CD4-positive, alpha-beta memory T cell (primary cell): Measurements from ENCODE around the gene PBRM1. TPM values are rescaled to one million over a fixed set of nuclear protein-coding genes. Genes with fewer than 3 reads are reported as not detected.
A peak's percentile ranks its signal among the peaks of the same experiment; 100 is the strongest.
"Not testable (repeated sequence)": the region's sequence is repeated elsewhere in the genome, so short reads cannot be mapped to it uniquely, and the experiment has no call there.

Experiments
- CTCF ChIA-PET: fragments of 350-600 bp; sonication (Branson Sonifier 250); formaldehyde crosslinking; loops from one replicate; lab custom pipeline; 2021; ENCODE audit warnings: inconsistent platforms; ENCODE audit not compliant: partially characterized antibody; lab: Charles Lee
- POLR2A ChIA-PET: fragments of 350-600 bp; sonication (Branson Sonifier 250); formaldehyde crosslinking; loops from one replicate; lab custom pipeline; 2021; ENCODE audit not compliant: partially characterized antibody; lab: Charles Lee
- DNase-seq, 5 donors: peaks; one replicate each; pipeline versions ENCODE4 v3.0.0 to v3.0.0-alpha.2; 2020 to 2022; ENCODE audit warnings: mixed read lengths in 1 of 5
- H3K27ac ChIP-seq: one replicate; pipeline ENCODE4 v1.7.0; 2013; ENCODE audit warnings: low read depth, low read length
- H3K27me3 ChIP-seq: 2 replicates; pipeline ENCODE4 v1.7.0; 2013; ENCODE audit warnings: mild to moderate bottlenecking, low read length, moderate library complexity; ENCODE audit not compliant: insufficient read depth
- H3K36me3 ChIP-seq: 2 replicates; pipeline ENCODE4 v1.7.0; 2013; ENCODE audit warnings: mild to moderate bottlenecking, low read length, moderate library complexity; ENCODE audit not compliant: insufficient read depth
- H3K4me1 ChIP-seq: 2 replicates; pipeline ENCODE4 v1.7.0; 2013; ENCODE audit warnings: mild to moderate bottlenecking, low read length, moderate library complexity; ENCODE audit not compliant: insufficient read depth
- H3K4me3 ChIP-seq, 2 donors: one replicate each; pipeline ENCODE4 v1.7.0; 2013; ENCODE audit warnings: low read length in 2 of 2, mild to moderate bottlenecking in 1 of 2
- H3K9me3 ChIP-seq, 2 donors: one replicate each; pipeline ENCODE4 v1.7.0; 2013; ENCODE audit warnings: low read length in 2 of 2, control low read depth in 1 of 2; ENCODE audit not compliant: control insufficient read depth in 1 of 2
- H3K27ac Mint-ChIP-seq, 7 donors: one replicate each; pipeline ENCODE4 v1.8.0; 2020 to 2021; ENCODE audit warnings: mixed read lengths in 7 of 7, mild to moderate bottlenecking in 6 of 7, inconsistent platforms in 3 of 7, moderate library complexity in 3 of 7
- H3K27me3 Mint-ChIP-seq, 2 donors: one replicate each; pipeline ENCODE4 v1.8.0; 2020 to 2021; ENCODE audit warnings: mixed read lengths in 2 of 2
- H3K36me3 Mint-ChIP-seq, 2 donors: one replicate each; pipeline ENCODE4 v1.8.0; 2020 to 2021; ENCODE audit warnings: mixed read lengths in 2 of 2, inconsistent platforms in 1 of 2, mild to moderate bottlenecking in 1 of 2
- H3K4me1 Mint-ChIP-seq, 4 donors: one replicate each; pipeline ENCODE4 v1.8.0; 2020 to 2021; ENCODE audit warnings: mixed read lengths in 4 of 4, mild to moderate bottlenecking in 1 of 4
- H3K4me3 Mint-ChIP-seq, 8 donors: one replicate each; pipeline ENCODE4 v1.8.0; 2020 to 2021; ENCODE audit warnings: mixed read lengths in 8 of 8, mild to moderate bottlenecking in 7 of 8, moderate library complexity in 6 of 8, inconsistent platforms in 3 of 8
- H3K9me3 Mint-ChIP-seq, 8 donors: one replicate each; pipeline ENCODE4 v1.8.0; 2020 to 2021; ENCODE audit warnings: mixed read lengths in 8 of 8, mild to moderate bottlenecking in 5 of 8, inconsistent platforms in 3 of 8, moderate library complexity in 1 of 8
- intact Hi-C: fragments of 100-400 bp; cut with micrococcal nuclease; formaldehyde crosslinking; loops from one replicate; pipeline ENCODE4 v1.15.1; 2023
- polyA plus RNA-seq, 2 donors: library from polyadenylated mRNA; unstranded; fragments of 300-500 nt; fragmentation: Illumina TruSeq; gene quantifications; one replicate each; pipeline ENCODE4 v1.2.3, GENCODE V29; 2021
- total RNA-seq, 2 experiments: library from RNA; stranded (reverse); gene quantifications; one replicate each; pipeline ENCODE4 v1.2.3, GENCODE V29; 2021

Gene PBRM1
- total and polyA plus RNA-seq, 4 experiments from 2014 or later: 67.9 to 91.6 (median 76.3) TPM

DNA sequence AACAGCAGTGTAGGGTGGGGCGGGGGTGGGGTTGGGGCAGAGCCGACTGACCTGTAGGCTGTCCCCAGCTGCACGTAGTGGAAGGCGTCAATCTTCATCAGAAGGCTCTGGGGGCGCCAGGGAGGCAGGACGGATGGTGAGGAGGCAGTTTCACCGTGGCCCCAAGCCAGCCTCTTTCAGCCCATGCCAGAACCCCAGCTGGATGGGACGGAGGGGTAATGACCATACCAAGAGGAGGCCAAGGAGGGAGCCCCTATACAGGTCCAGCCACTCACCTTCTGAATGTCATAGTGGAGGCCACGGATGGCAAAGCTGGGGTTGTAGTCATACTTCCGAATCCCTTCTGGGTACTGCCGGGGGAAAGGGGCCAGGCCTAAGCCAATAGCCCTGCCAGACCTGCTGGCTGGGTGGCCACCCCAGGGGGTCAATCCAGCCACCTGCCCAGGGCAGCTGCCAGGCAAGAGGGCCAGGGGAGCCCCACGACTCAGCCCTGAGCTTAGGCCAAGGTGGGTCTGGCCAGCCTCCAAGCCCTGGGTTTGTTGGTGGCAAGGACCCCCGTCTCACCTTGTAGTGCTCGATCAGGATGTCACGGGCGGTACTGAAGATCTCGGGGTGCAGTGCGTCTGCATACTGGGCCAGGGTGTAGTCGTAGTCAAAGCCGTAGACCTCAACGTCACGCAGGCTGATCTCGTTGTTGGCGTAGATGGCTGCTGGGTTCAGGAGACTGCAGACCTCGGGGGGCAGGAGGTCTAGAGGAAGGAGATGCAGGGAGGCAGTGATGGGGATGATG, 156.9 kb downstream of the PBRM1 start:
- POLR2A ChIA-PET: no interaction called here
- H3K9me3 Mint-ChIP-seq: no peaks in the 10 kb centered on the region
- Histone ChIP-seq H3K27me3 (no peaks in the 10 kb centered on the region), H3K4me1 (peaks cover 8% of the 10 kb centered on the region), H3K27ac (no peak overlapping the region), H3K4me3 (no peak overlapping the region), H3K9me3 (no peaks in the 10 kb centered on the region), H3K36me3 (no peaks in the 10 kb centered on the region)
- peak overlapping the region in 1 of 7 donors; percentile 23 for H3K27ac Mint-ChIP-seq
- no peak for DNase-seq
- H3K4me1 Mint-ChIP-seq: peaks cover 0 to 8% (median 3%) of the 10 kb centered on the region in 4 donors
- no peaks in the 10 kb centered on the region for H3K36me3 Mint-ChIP-seq
- CTCF ChIA-PET: no interaction called here
- intact Hi-C loops: no loop called here
- no peaks in the 10 kb centered on the region for H3K27me3 Mint-ChIP-seq
- H3K4me3 Mint-ChIP-seq: peak overlapping the region in 1 of 8 donors; percentile 21

DNA sequence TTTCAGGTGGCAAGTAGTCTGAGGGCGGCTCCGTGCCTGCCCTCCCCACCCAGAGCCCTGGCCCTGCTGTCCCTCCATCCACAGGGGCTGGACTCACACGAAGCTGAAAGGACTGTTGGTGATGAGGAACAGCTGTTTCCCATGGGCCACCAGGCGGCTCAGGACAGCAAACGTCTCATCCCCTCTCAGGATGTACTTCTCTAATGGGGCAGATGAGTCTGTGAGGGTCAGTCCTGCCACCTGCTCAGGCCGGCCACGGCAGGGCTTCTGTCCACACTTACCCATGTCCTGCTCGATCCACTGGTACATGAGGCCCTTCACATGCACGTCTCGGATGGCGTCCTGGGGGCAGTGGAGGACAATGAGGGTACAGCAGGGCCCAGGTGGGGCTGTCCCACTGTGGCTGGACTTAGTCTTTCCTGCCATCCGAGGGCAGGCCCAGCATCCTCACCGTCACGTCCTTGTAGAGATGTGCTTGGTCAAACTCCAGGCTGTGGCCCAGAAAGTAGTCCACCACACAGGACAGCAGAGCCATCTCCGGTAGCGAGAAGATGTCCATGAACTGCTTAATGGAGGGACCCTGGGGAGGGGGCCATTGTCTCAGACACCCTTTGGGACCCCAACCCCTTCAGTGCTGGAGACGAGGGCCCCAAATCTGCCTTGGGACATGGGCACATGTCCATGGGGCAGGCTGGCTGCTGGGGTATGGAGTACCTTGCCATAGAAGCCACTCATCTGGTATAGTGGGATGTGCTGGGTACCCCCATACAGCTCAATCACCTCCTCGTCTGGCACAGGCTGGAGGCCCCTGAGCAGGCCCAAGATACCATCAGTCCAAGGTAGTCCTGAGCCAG, 157.8 kb downstream of the PBRM1 start:
- H3K27ac ChIP-seq: no peak overlapping the region
- no peaks in the 10 kb centered on the region for H3K27me3 Mint-ChIP-seq
- DNase-seq: no peak
- CTCF ChIA-PET: no interaction called here
- peaks cover 7% of the 10 kb centered on the region for H3K4me1 ChIP-seq
- no peaks in the 10 kb centered on the region for H3K27me3 ChIP-seq
- intact Hi-C loops: no loop called here
- no peak overlapping the region for H3K4me3 Mint-ChIP-seq
- peaks cover 0 to 8% (median 3%) of the 10 kb centered on the region in 4 donors for H3K4me1 Mint-ChIP-seq
- H3K36me3 Mint-ChIP-seq: no peaks in the 10 kb centered on the region
- H3K9me3 ChIP-seq: no peaks in the 10 kb centered on the region
- no peak overlapping the region for H3K4me3 ChIP-seq
- POLR2A ChIA-PET: interaction anchor here (2.1 kb wide), 1 partner anchor 8 kb away, joined by 9 read pairs; the partner anchor contains the start of gene UQCC5
- no peak overlapping the region for H3K27ac Mint-ChIP-seq
- H3K36me3 ChIP-seq: no peaks in the 10 kb centered on the region
- no peaks in the 10 kb centered on the region for H3K9me3 Mint-ChIP-seq

DNA sequence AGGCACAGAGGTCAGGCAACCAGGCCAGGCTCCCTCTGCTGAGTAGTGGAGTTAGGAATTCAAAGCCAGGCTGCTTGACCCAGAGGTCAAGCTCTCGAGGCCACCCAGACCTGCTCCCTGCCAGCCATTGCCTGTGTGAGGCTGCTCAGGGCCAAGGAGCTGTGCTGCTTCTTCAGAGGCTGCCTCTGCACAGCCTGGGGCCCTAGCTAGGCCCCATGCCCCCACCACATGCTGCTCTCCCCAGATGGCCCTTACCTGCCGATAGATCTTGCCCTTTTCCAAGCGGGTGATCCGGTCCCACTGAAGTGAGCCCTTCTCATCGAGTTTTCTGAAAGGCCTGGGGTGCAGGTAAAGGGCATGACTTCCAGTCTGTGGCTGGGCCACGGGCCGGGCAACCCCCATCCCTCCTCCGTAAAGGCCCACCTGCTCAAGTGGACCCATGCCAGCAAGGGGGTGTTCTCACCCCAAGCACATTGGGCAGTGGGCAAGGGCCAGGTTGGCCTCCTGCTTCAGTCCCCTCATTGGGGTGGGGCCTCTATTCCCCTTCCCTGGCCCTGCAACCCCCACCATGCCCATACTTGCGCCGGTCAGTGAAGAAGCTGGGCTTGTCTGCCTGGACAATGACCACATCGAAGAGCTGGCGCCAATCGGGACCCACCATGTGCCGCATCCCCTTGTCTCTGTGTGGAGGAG, 158.5 kb downstream of the PBRM1 start:
- no peaks in the 10 kb centered on the region for H3K27me3 Mint-ChIP-seq
- H3K9me3 Mint-ChIP-seq: no peaks in the 10 kb centered on the region
- H3K27me3 ChIP-seq: no peaks in the 10 kb centered on the region
- H3K4me3 Mint-ChIP-seq: no peak overlapping the region
- H3K9me3 ChIP-seq: no peaks in the 10 kb centered on the region
- ChIA-PET CTCF (no interaction called here), POLR2A (interaction anchor here (2.1 kb wide), 1 partner anchor 9 kb away, joined by 9 read pairs; the partner anchor contains the start of gene UQCC5)
- peaks cover 0 to 2% (median 0%) of the 10 kb centered on the region in 4 donors for H3K4me1 Mint-ChIP-seq
- no peak overlapping the region for H3K4me3 ChIP-seq
- DNase-seq: no peak
- intact Hi-C loops: no loop called here
- no peak overlapping the region for H3K27ac ChIP-seq
- H3K27ac Mint-ChIP-seq: no peak overlapping the region
- H3K36me3 ChIP-seq: no peaks in the 10 kb centered on the region
- H3K4me1 ChIP-seq: no peaks in the 10 kb centered on the region
- H3K36me3 Mint-ChIP-seq: no peaks in the 10 kb centered on the region

DNA sequence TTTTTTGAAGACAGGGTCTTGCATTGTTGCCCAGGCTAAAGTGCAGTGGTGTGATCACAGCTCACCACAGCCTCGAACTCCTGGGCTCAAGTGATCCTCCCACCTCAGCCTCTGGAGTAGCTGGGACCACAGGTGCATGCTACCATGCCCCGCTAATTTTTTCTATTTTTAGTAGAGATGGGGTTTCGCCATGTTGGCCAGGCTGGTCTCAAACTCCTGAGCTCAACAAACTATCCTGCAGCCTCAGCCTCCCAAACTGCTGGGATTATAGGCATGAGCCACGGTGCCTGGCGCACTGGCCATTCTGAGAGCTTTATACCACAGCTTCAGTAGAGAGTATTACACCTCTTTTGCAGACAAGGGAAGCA, 159.1 kb downstream of the PBRM1 start:
- CTCF ChIA-PET, DNase-seq, H3K36me3 ChIP-seq, H3K36me3 Mint-ChIP-seq, H3K27me3 Mint-ChIP-seq, H3K4me3 ChIP-seq, H3K9me3 Mint-ChIP-seq, H3K27ac ChIP-seq, intact Hi-C loops, H3K4me3 Mint-ChIP-seq, H3K9me3 ChIP-seq, H3K4me1 Mint-ChIP-seq, H3K4me1 ChIP-seq, H3K27me3 ChIP-seq, H3K27ac Mint-ChIP-seq: not testable (repeated sequence)
- POLR2A ChIA-PET: interaction anchor here (2.1 kb wide), 1 partner anchor 9 kb away, joined by 9 read pairs; the partner anchor contains the start of gene UQCC5

DNA sequence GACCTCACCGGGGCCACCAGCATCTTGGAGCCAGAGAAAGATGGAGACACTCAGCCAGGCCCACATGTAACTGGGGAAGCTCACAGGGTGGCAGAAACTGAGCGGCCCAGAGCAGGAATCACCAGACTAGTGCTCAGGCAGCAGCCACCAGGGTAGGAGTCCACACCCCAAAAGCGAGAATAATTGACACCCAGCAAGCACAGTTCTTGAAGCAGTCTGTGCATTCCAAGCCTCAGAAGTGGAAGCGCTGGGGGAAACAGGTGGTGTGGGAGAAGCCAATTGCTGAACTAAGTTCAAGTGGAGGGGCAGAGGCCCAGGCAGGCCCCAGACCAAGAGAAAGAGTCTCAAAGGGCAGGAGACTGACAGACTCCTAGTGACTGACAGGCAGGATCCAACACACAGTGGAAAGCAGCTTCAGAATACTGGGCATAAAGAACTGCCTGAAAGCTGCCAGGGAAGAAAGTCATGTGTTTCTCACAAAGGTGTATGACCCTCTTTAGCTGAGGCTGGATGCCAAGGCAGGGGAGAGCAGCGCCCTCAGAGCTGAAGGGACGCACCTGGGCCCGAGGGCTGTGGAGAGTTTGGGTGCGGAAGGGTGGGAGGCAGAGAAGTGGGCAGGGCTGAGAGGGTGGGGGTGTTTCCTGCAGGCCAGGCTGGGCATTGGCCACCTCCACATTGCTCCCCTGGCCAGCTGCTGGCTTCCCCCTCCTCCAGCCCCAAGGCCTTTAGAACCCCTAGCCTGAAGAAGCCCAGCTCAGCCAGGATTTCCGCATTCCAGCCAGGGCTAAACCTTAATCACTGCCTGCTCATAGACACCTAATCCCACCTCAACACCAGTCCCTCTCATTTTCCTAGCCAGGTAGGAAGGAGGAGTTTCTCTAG, 159.8 kb downstream of the PBRM1 start:
- ChIA-PET POLR2A (interaction anchor here (2.1 kb wide), 1 partner anchor 10 kb away, joined by 9 read pairs; the partner anchor contains the start of gene UQCC5), CTCF (no interaction called here)
- H3K36me3 Mint-ChIP-seq: no peaks in the 10 kb centered on the region
- intact Hi-C loops: no loop called here
- Histone ChIP-seq H3K36me3 (no peaks in the 10 kb centered on the region), H3K27me3 (no peaks in the 10 kb centered on the region), H3K4me1 (no peaks in the 10 kb centered on the region), H3K27ac (no peak overlapping the region), H3K4me3 (no peak overlapping the region), H3K9me3 (no peaks in the 10 kb centered on the region)
- no peaks in the 10 kb centered on the region for H3K9me3 Mint-ChIP-seq
- H3K27ac Mint-ChIP-seq: peak overlapping the region in 1 of 7 donors; percentile 24
- peak overlapping the region in 1 of 8 donors; percentile 6 for H3K4me3 Mint-ChIP-seq
- DNase-seq: no peak
- H3K4me1 Mint-ChIP-seq: no peaks in the 10 kb centered on the region
- H3K27me3 Mint-ChIP-seq: no peaks in the 10 kb centered on the region

DNA sequence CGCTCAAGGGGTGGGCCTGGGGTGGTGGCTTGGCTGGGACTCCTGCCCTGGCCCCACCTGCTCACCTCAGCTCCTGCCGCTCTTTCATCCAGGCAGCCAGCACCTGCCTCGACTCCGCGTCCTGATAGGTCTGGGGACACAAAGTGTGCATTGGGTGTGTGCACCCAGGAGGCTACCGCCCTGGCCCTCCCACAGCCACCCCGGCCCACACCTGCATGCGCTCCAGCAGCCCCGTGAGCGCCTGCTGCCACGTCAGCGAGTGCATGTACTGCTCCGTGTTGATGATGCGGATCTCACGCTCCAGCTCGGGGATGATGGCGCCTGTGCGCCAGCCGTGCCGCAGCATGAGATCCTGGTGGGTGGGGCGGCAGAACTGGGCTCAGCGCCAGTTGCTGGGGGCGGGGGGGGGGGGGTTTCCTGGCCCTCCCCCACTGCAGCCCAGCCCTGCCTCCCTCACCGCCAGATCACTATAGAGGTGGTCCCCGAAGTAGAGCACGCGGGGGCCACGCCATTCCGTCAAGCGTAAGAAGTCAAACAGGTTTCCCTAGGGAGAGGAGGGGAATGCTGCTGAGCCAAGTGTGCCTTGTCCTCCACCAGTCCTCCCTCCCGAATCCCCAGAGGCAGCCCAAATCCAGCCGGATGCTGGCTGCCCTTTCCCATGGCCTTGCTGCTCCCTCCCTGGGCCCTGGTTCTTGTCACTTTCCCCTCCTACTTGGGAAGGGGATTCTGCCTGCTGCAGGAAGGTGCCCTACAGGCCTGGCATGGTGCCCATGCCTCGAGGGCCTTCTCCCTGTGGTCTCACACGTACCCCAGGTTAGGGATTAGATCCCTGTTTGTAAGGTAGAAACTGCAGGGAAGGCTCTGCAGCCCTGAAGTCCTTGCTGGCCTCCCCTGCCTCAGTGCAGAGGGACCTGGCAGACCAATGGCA, 160.7 kb downstream of the PBRM1 start:
- Mint-ChIP-seq H3K4me3 (peak overlapping the region in 1 of 8 donors; percentile 6), H3K27me3 (no peaks in the 10 kb centered on the region), H3K27ac (peak overlapping the region in 1 of 7 donors; percentile 24), H3K36me3 (no peaks in the 10 kb centered on the region), H3K9me3 (no peaks in the 10 kb centered on the region), H3K4me1 (no peaks in the 10 kb centered on the region)
- ChIA-PET POLR2A (no interaction called here), CTCF (interaction anchor here (0.6 kb wide), 1 partner anchor 9 kb away, joined by 3 read pairs; no protein-coding TSS in a partner anchor)
- H3K4me3 ChIP-seq: no peak overlapping the region
- DNase-seq: no peak
- H3K9me3 ChIP-seq: no peaks in the 10 kb centered on the region
- intact Hi-C loops: no loop called here
- H3K36me3 ChIP-seq: no peaks in the 10 kb centered on the region
- no peaks in the 10 kb centered on the region for H3K4me1 ChIP-seq
- H3K27ac ChIP-seq: no peak overlapping the region
- H3K27me3 ChIP-seq: no peaks in the 10 kb centered on the region
